ENCODE data around the gene CRAT.

Gene CRAT

GRCh38 chr9:129110740-129111527 lies at the start of gene CRAT, which contains the start of gene PTPA:
Gene CRAT (minus strand): TSS chr9:129110793. CDS start chr9:129110509, 284 bp downstream.
Gene PTPA (plus strand): TSS chr9:129111415. CDS start chr9:129111601, 186 bp downstream.
- DNase-seq (ENCODE audit: low read depth) = peak; percentile 92

- no peak for DNase-seq (ENCODE audit: low read depth)
Observed at GRCh38 chr9:129156163-129156562, 45.6 kb upstream of the CRAT start.

GRCh38 chr9:129154866-129155477 lies 44.4 kb upstream of the CRAT start:
- DNase-seq (ENCODE audit: low read depth) = no peak

- DNase-seq (ENCODE audit: low read depth) = no peak
Observed at GRCh38 chr9:129151469-129151868, 40.9 kb upstream of the CRAT start.

GRCh38 chr9:129150672-129151211 lies 40.1 kb upstream of the CRAT start:
- DNase-seq (ENCODE audit: low read depth) = no peak

- DNase-seq (ENCODE audit: low read depth) = no peak
Observed at GRCh38 chr9:129150122-129150521, 39.5 kb upstream of the CRAT start.

- no peak for DNase-seq (ENCODE audit: low read depth)
Observed at GRCh38 chr9:129149442-129149841, 38.8 kb upstream of the CRAT start.

- DNase-seq (ENCODE audit: low read depth) = no peak
Observed at GRCh38 chr9:129148463-129149204, 38.0 kb upstream of the CRAT start.

GRCh38 chr9:129146441-129146941 lies 35.9 kb upstream of the CRAT start:
- no peak for DNase-seq (ENCODE audit: low read depth)

GRCh38 chr9:129145841-129146292 lies 35.3 kb upstream of the CRAT start:
- DNase-seq (ENCODE audit: low read depth) = no peak

- no peak for DNase-seq (ENCODE audit: low read depth)
Observed at GRCh38 chr9:129145316-129145715, 34.7 kb upstream of the CRAT start.

- DNase-seq (ENCODE audit: low read depth) = peak; percentile 53
Observed at GRCh38 chr9:129143031-129143927, 32.7 kb upstream of the CRAT start.

GRCh38 chr9:129142138-129142935 lies 31.7 kb upstream of the CRAT start:
- no peak for DNase-seq (ENCODE audit: low read depth)

GRCh38 chr9:129141066-129142041 lies 30.8 kb upstream of the CRAT start:
- no peak for DNase-seq (ENCODE audit: low read depth)

GRCh38 chr9:129140397-129141065 lies 29.9 kb upstream of the CRAT start:
- DNase-seq (ENCODE audit: low read depth) = no peak

- DNase-seq (ENCODE audit: low read depth) = peak; percentile 65
Observed at GRCh38 chr9:129139993-129140396, 29.4 kb upstream of the CRAT start.

GRCh38 chr9:129139233-129139992 lies 28.8 kb upstream of the CRAT start:
- peak; percentile 49 for DNase-seq (ENCODE audit: low read depth)
